Measurements from ENCODE around the gene OR2C3.

- no peak for TF ChIP-seq CTCF (IDR thresholded peaks at IDR 0.05)
- no peak for TF ChIP-seq POLR2A (IDR thresholded peaks at IDR 0.05)
Observed at GRCh38 chr1:247574664-247575063, 38.4 kb upstream of the OR2C3 start.
